HG02970 (cell line): Measurements from ENCODE around the gene SH2B2.
"Not testable (repeated sequence)": the region's sequence is repeated elsewhere in the genome, so short reads cannot be mapped to it uniquely, and the experiment has no call there.

Source experiments
- ATAC-seq: cut with Tn5 transposase; IDR thresholded peaks from one replicate; pipeline ENCODE4 v1.9.1; 2021; ENCODE audit warnings: mild to moderate bottlenecking, moderate library complexity, moderate number of reproducible peaks; ENCODE audit not compliant: unreplicated experiment, low FRiP score

Gene SH2B2

GRCh38 chr7:102303669-102304422 is 17.2 kb downstream of the SH2B2 start:
- ATAC-seq = no peak

DNA sequence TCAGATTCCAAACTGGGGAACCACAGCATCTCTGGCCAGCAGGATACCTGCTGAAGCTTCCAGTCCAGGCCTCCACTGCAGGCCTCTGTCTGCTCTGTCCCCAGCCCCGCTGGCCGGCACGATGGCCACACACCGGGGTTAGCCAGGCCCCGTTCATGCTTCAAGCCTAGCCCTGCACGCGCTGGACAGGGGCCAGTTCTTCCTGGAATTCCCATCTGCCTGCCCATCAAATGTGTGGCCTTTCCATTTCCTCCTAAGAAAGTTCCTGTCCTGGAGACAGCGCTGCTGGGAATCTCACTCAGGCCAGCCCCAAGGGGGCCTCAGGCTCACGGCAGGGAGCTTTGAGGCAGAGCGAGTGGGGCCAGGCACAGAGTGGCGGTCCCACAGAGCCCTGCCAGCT is 18.0 kb downstream of the SH2B2 start:
- ATAC-seq = no peak

- no peak for ATAC-seq
Measured at GRCh38 chr7:102305414-102306268, 19.0 kb downstream of the SH2B2 start.

- ATAC-seq = peak; percentile 68
Measured at GRCh38 chr7:102306916-102307677, 20.4 kb downstream of the SH2B2 start.

DNA sequence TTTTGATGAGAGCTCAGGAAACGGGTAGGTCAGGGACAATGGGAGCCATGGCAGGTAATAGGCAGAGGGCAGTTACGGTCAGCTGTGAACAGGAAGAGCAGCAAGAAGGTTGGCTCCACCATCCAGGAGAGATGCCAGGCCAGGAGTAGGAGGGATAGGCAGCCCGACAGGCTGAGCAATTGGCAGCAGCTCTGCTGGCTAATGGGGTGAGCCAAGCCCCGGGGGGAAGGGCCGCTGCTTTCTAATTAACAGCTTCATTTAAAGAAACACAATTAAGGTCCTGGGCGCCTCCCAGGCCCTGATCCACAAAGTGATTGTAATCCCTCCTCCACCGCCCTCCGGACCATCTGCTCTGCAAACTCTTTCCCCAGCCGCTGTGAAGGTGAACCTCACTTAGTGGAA is 23.7 kb downstream of the SH2B2 start:
- no peak for ATAC-seq

DNA sequence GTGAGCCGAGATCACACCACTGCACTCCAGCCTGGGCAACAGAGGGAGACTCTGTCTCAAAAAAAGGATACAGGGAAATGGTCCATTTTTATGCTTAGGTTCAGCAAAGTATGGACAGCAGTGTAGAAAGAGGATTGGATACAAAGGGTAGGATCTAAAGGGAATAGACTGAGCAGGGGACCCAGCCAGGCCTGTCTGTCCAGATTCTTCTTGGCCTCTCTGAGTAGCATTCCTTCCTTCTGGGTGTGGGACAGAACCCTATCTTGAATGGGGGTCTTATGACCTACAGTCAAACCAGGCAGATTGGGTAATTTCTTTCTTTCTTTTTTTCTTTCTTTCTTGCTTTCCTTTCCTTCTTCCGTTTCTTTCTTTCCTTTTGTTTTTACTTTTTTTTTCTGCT is 25.6 kb downstream of the SH2B2 start:
- ATAC-seq = no peak

DNA sequence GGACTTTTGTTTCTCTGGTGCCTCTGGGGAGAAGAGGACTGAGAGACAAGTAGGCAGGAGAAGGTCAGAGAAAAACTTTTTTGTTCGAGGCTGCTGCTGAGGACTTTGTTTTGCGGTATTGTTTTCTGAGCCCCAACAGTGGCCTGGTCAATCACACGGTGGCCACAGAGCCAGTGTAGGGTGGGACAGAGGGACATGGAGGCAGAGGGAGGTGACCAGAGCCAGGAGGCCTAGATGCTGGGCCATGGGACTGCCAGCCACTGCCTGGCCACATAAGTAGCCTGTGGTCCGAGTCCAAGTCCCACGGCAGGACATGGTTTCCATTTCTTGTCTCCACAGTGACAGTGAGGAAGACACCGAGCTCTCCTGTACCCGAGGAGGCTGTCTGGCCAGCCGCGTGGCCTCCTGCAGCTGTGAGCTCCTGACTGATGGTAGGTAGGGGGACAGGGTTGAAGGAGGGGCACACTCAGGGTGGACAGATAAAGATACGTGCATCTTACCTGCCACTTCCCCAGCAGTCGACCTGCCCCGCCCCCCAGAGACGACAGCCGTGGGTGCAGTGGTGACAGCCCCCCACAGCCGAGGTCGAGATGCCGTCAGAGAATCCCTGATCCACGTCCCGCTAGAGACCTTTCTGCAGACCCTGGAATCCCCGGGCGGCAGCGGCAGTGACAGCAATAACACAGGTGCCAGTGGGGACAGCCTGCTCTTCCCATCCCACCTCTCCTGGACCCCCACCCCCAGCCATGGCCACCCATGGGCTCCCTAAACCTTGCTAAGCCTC is 27.5 kb downstream of the SH2B2 start:
- ATAC-seq = no peak

GRCh38 chr7:102317231-102318059 is 30.8 kb downstream of the SH2B2 start:
- ATAC-seq = no peak

DNA sequence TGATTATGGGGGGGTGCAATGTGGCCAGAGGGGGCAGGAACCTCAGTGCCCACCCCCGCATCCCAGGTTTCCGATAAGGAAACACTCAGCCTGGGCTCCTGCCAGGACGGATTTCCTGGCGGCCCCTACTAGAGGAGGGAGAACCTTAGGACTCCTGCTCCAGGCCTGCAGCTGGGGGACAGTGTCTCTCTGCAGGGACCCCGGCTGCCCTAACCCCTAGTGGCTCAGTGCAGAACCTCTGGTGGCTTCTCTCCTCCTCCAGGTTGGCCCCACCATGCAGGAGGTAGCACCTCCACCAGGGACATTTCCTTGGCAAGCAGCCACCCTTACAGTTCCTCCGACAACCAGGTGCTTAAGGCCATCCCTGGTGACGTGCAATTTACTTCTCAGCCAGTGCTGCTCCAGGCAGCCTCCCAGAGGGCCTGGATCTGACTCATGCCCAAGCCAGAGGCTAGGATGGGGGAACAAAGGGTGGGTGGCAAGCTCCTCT is 31.9 kb downstream of the SH2B2 start:
- no peak for ATAC-seq

DNA sequence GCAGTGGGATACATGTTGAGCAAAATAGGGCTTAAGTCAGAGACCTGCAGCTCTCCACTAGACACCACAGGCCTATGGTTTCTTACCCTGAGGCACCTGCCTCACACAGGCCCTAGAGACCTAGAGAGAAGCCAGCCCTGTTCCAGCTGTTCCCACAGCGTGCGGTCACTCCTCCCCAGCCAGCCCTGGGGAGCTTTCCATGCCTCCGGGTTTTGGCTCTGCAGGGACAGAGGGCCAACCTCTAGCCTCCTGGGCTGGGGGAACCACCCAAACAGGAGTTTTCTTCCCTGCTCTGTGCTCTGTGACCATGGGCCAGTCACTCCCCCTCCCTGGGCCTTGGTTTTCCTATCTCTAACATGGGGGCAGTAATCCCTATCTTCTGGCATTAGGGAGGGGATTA is 33.0 kb downstream of the SH2B2 start:
- no peak for ATAC-seq

GRCh38 chr7:102320181-102320580 is 33.5 kb downstream of the SH2B2 start:
- ATAC-seq = no peak

DNA sequence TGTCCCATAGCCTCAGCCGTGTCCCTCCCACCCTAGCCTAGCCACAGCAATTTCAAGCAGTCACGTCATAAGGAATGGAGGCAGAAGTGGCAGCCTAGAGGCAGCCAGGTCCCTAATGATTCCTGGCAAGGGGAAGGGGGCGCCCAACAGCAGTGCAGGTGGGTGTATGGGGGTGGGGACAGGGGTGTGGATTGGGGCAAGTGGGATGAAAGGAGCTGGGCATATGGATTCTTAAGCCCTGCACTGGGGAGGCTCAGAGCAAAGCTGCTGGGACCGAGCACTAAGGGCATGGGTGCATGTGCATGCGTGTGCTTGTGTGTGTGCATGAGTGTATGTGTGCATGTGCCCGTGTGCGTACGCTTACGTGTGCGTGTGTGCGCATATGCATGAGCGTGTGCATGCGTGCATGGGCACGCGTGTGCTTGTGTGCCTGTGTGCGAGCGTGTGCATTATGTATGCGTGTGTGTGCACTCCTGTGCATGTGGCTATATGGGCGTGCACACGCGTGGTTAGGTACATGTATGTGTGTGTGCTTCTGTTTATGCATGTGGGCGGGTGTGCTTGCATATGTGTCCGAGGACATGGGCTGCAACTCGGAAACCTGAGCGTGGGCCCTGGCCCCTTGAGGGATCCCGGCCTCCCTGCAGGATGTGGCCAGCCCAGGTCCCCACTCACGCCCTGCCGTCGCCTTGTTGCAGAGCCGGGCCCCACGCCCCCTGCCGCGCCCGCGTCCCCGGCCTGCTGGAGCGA is 34.1 kb downstream of the SH2B2 start:
- ATAC-seq = no peak

DNA sequence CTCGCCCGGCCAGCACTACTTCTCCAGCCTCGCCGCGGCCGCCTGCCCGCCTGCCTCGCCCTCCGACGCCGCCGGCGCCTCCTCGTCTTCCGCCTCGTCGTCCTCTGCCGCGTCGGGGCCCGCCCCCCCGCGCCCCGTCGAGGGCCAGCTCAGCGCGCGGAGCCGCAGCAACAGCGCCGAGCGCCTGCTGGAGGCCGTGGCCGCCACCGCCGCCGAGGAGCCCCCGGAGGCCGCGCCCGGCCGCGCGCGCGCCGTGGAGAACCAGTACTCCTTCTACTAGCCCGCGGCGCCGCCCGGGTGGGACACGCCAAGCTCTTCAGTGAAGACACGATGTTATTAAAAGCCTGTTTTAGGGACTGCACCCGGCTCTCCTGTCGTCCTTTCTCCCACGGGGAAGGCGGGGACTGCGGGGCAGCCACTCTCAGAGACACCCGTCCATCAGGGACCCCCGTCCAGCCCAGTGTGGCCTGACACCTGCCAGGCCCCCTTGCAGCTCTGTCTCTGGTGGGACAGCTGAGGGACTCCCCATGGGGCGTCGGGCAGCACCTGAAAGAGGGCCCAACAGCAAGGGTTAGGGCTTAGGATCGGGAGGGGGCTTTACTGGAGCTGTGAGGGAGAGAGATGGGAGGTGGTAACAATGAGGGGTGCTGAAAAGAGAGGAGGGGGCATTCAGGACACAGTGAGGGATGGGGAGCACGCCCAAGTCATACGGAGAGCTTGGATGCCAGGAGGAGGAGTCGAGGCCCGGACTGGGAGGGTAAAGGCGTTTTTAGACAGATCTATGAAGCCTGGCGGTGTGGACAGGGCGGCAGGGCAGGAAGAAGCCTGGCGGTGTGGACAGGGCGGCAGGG is 34.9 kb downstream of the SH2B2 start:
- ATAC-seq = no peak

GRCh38 chr7:102322202-102322715 is 35.6 kb downstream of the SH2B2 start:
- no peak for ATAC-seq

DNA sequence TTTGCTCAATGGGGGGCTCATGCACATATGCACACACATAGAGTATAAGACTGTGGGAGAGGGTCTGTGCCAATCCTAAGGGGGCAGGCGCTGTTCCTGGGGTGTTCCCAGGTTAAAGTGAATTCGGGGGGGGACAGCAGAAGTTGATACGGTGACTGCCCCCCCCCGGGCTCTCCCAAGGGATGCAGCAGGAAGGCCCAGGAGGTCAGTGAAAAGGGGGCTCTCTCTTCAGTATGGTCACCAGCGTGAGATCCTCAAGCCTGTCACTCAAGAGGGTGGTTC is 37.2 kb downstream of the SH2B2 start:
- ATAC-seq = no peak

DNA sequence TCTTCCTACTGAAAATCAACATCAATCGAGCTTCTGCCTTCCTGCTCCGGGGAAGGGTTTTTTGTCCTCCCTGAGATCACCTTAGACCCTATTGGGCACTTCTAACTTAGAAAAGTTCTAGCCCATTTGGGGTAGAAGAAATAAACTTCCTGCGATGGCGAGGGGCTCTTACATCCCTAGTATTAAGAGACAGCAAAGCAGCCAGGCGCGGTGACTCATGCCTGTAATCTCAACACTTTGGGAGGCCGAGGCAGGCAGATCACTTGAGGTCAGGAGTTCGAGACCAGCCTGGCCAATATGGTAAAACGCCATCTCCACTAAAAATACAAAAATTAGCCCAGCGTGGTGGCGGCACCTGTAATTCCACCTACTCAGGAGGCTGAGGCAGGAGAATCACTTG is 38.4 kb downstream of the SH2B2 start:
- ATAC-seq = not testable (repeated sequence)

- ATAC-seq = no peak
Measured at GRCh38 chr7:102326157-102326889, 39.7 kb downstream of the SH2B2 start.
